GM21737 (cell line): ENCODE measurements around the gene MBOAT7.
"Not testable (repeated sequence)": the region's sequence is repeated elsewhere in the genome, so short reads cannot be mapped to it uniquely, and the experiment has no call there.

Experiments used
- ATAC-seq: cut with Tn5 transposase; IDR thresholded peaks from one replicate; pipeline ENCODE4 v1.9.1; 2021; ENCODE audit warnings: mild to moderate bottlenecking, moderate library complexity; ENCODE audit not compliant: unreplicated experiment

MBOAT7 gene

DNA sequence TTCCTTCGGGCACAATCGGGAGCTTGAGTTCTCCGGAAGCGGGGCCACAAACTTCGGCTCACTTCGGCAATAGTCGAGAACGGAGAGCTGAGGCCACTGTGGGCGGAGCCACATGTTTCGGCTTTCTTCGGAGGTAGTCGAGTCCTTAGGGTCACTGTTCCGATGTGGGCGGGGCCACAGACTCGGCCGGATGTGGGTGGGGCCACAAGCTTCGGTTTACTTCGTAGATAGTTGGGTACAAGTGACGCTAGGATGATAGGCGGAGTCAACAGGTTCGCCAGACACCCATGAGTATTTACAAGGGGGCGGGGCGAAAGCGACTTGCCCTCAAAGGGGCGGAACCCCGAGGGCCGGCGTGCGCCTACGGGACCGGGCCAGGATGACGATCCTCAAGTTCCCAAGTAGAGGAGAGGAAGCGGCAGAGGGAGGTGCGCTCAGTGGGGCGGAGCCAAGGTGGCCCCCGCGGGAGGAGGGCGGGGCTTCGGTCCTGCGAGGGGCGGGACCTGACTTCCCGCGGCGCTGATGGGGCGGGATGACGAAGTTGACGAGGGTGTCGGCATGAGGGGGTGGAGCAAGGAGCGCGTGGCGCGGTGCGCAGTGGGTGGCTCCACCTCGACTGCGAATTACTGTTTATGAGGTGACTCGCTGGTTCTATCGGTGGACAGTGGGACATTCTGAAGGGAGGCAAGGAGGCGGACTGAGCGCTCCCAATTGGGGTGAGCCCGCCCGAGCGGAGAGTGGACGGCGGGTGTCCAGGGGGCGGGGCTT lies 539 bp upstream of the MBOAT7 start:
- peak; percentile 45 for ATAC-seq

DNA sequence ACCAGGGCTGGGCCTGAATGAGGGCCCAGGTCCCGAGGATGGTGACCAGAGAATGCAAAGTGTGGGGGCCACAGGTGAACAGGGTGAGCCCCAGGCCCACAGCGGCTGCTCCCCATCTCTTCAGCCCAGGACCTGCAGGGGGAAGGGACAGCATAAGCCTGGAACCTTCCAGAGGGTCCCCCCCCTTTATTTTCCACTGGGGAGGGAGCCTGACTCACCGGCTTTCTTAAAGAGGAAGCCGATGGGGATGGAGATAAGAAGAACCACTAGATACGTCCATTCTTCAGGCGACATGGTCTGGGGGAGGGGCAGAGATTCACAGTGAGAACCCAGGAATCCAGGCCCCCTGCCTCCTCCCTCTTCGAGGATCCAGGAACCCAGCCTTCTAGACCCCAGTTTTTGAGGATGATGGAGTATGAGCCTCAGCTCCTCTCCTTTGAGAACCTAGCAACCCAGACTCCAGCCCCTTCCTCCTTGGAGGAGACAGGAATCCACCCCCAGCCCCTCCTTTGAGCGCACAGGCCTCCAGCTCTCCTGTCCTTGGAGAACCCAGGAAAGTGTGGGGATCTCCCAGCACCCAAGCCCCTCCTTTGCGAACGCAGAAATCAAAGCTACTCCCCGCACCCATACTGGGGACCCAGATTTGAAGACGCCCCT lies 1.0 kb downstream of the MBOAT7 start:
- no peak for ATAC-seq

DNA sequence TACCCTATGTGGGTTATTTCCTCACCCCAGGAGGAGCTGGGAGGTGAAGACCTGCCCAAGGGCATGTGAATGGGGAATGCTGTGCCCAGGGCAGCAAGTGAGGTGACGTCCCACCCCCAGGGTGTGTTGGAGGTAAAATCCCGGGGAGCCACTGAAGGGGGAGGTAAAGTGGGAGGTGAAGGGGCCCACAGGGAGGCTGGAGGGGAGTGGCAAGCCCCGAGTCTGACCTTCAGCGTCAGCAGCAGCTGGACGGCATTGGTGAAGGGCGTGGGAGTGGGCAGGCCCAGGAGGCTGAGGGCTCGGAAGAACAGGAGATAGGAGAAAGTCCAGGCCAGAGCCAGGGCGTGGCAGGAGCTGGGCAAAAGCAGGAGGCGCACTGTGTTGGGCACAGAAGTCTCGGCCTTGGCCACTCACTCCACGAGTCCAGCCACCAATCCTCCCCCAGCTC lies 2.4 kb downstream of the MBOAT7 start:
- no peak for ATAC-seq

DNA sequence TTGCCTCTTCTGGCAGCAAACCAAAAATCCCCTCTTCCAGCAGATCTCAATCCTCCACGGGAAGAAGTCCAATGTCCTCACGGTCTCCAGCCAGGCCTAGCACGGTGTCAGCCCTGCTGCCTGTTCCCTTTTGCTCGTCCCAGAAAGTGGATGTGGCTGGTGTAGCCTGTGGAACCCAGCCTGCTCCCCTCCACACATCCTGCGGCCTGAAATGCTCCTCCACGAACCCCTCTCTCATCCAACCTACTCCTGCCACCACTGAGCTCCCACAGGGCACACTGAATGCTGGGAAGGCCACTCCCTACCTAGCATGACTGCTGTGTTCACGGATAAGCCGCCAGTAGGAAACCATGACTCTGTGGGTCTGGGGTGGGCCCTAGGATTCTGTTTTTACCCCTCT lies 3.0 kb downstream of the MBOAT7 start:
- ATAC-seq, result no peak

DNA sequence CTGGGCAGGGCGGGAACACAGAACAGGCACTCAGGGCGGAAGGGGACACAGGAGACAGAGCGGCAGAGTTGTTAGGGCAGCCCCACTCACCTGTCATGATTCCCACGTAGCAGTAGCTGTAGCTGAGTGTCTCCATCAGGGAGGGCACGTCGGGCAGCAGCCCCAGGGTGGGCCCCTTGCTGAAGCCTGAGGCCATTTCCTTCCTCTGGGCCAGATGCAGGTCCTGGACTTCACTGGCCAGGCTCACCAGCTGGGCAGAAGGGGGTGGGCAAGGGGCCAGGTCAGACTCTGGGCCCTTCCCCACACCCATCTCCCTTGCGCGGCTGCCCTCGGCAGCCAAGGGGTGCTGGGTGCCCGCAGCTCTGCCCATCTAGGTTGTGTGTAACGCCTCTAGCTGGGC lies 5.9 kb downstream of the MBOAT7 start:
- no peak for ATAC-seq

DNA sequence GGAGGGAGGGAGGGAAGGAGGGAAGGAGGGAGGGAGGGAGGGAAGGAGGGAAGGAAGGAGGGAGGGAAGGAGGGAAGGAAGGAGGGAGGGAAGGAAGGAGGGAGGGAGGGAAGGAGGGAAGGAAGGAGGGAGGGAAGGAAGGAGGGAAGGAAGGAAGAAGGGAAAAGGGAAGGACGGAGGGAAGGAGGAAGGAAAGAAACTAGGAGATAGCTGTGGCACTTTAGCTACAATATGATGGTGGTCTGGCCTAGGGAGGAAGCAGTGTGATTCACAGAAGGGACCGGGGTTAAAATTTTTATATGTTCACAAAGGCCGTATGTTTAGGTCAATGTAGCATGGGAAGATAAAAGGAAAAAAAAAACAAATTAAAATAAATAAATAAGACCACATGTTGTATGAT lies 7.5 kb downstream of the MBOAT7 start:
- ATAC-seq, result not testable (repeated sequence)

DNA sequence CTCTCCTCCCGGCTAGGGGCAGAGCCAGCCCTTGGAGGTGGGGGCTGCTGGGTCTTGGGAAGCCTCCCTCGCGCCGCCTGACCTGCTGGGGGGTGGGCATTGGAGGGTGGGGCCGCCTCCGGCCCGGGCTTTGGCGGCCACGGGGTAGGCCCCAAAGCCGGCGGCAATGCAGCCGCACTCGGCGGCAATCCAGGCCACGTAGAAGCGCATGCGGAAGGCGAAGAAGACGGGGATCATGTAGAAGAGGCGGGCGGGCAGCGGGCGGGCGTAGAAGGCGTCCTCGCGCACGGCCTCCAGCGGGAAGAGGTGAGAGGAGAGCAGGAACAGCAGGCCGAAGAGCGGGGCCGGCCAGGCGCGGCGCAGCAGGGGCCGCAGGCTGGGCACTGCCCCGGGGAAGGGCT lies 8.7 kb downstream of the MBOAT7 start:
- no peak for ATAC-seq

DNA sequence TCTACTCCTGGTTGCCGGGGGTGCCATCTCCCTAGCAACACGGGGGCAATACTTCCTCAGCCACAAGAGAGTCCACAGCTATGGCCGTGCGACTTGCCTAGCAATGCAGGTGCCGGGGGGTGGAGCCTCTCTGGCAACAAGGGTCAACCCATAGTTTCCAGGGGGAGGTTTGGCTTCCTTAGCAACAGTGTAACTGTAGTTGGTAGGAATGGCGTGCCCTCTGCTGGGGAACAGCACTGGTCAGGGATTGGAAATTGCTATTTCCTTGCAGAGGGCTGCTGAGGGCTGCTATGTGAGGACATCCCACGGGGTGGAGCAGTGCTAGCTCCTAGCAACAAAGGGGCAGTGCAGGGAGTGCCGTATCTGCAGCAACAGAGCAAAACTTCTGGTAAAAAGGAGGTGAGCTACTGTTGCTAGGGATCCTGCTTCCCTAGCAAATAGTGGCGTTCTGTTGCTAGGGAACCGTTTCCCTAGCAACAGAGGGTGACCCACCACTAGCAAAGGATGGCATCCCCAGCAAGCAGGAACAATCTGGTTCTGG lies 9.4 kb downstream of the MBOAT7 start:
- no peak for ATAC-seq

DNA sequence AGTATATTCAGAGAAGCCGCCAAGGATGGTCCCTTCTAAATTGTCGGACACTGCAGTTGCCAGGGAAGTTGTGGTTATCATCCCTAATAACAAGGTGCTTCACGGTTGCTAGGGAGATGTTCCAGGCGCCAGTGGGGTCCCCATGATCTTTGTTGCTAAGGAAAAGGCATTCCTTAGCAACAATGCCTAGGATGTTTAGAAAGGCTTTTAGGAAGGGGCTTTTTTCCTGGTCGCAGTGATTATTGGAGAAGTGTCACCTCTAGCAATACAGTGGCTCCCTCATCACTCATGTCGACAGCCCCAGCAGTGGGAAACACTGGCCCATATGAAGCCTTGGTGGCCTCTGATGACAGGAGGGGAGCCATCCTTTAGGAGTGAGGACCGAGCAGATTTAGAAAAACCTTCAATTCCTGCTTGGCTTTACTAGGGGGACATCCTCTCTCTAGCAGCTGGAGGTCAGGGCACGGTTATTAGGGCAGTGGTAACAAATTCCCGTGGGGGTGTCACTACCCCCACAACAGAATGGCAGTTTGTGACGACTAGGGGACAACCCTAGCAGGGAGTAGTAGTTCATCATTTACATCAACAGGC lies 10.0 kb downstream of the MBOAT7 start:
- no peak for ATAC-seq

DNA sequence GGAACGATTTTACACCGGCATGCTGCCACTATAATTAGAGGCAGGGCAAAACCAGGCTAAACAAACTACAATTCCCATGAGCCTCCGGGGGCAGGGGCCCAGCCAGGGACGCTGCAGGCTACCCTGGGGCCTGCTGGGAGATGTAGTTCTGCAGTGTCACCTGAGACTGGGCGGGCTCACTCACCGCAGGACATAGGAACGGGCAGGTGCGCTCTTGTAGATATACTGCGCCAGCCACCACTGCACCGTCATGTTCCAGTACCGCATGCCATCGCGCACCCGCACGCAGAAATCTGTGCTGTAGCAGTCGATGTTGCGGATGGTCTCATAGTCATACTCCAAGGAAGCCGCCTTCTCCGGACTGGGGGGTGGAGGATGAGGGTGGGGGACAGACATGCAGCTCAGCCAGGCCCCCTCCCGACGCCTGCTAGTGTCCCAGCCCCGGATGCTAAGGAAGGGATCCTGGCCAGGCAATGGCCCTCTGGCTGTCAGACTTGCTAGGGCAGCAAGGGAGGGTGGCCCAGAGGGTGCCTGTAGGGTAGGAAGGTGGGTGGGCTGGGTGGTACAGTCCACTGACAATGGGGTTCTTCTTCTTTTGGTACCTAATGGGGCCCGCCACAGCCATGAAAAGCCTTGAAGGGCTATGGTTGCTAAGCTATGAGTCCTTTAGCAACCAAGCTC lies 10.7 kb downstream of the MBOAT7 start:
- no peak for ATAC-seq

DNA sequence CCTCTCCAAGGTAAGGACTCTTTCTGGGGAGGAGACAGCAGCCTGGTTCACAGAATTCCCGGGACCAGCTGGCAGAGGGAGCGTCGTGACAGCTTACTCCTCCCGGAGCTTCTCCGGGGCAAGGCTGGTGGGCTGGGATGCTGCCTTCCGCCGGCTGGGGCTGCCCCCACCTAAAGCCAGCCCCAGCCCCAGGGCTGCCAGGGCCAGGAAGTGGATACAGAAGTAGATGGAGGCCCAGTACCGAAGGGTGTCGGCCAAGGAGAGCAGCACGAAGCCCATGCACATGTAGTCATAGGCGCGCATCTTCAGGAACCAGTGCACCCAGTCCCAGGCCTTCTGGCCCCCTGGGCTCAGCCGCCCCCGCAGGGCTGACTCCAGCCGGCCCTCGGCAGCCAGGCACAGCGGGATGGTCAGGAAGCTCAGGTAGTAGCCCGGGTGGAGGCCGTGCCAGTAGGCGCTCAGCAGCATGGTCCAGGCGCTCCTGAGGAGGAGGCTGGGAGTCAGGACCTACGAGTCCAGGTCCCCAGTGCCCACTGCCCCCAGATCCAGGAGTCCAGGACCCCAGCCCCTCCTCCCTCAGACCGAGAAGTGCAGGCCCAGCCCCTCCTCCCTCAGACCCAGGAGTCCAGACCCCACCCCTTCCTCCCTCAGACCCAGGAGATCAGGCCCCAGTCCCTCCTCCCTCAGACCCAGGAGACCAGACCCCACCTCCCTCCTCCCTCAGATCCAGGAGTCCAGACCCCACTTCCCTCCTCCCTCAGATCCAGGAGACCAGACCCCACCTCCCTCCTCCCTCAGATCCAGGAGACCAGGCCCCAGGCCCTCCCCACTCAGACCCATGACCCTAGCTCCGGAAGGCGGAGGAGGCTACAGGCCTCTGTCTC lies 15.2 kb downstream of the MBOAT7 start:
- no peak for ATAC-seq

DNA sequence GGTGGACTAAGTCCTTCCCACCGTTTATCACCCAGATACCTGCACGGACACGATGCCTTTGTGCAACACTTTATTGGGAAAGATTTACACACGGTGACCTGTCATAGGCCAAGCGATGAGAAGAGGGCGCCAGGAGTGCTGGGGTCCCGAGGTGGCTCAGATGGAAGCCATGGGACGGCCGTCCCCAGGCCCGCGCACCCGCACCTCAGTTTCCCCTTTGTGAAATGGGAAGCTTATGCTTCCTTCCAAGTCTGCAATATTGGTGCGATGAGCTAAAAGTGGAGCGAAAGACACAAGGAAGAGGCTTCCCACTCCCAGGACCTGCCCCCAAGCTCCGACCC lies 16.1 kb downstream of the MBOAT7 start:
- ATAC-seq, result no peak

DNA sequence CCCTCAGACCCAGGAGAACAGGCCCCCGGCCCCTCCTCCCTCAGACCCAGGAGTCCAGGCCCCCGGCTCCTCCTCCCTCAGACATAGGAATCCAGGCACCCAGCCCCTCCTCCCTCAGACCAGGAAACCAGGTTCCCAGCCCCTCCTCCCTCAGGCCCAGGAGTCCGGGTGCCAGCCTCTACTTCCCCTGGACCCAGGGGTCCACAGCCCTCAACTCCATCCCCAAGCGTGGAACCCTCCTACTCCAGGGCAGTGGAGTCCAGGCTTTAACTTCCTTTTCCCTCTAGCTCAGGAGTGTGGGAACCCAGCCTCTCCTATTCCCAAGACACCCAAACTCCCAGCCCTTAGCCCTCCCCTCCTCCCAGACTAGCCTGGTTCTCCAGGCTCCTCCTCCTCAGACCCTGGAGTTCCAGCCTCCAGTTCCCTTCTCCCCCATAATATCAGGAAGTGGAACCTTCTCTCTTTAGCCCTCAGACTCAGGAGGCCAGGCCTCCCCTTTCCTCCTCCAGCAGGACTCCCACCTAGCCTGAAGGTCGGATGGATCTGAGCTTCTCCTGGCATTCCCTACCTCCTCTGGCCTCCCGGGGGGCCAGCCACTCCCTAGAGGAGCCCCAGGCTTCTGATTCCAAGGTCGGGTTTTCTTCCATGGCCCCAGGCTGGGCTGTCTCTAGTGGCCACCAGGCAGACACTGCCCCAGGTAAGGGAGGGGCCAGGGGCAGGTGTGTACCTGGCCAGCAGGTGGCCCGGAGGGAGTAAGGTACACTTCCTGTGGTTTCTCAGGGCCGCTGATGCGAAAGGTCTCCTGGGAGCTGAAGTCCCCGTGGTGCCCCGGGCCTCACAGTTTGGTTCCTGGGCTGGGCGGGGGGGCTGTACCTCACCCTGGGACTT lies 16.7 kb downstream of the MBOAT7 start, which contains the start of gene TMC4:
Gene TMC4 (minus strand): TSS at position 690 of the 888 bp plus-strand sequence. CDS start 43 bp downstream, at position 647.
- ATAC-seq, result no peak

DNA sequence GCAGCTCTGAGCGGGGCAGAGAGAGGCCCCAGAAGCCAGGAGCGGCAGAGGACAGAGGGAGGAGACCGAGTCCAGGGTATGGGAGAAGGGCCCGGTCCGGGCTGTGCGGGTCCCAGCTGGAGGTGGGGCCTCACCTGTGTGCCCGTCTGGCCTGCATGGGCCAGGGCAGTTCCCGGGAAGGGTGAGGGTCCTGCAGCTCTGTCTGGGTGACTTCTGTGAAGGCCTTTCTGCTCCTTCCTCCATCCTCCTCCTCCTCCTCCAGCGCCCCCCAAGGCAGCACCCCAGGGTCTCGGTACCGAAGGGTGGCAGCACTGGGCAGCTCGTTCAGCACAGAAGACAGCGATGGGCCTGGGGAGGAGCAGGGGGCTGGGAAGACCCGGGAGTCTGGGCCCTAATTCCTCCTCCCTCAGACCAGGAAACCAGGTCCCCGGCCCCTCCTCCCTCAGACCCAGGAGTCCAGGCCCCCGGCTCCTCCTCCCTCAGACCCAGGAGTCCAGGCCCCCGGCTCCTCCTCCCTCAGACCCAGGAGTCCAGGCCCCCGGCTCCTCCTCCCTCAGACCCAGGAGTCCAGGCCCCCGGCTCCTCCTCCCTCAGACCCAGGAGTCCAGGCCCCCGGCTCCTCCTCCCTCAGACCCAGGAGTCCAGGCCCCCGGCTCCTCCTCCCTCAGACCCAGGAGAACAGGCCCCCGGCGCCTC lies 17.5 kb downstream of the MBOAT7 start:
- not testable (repeated sequence) for ATAC-seq

DNA sequence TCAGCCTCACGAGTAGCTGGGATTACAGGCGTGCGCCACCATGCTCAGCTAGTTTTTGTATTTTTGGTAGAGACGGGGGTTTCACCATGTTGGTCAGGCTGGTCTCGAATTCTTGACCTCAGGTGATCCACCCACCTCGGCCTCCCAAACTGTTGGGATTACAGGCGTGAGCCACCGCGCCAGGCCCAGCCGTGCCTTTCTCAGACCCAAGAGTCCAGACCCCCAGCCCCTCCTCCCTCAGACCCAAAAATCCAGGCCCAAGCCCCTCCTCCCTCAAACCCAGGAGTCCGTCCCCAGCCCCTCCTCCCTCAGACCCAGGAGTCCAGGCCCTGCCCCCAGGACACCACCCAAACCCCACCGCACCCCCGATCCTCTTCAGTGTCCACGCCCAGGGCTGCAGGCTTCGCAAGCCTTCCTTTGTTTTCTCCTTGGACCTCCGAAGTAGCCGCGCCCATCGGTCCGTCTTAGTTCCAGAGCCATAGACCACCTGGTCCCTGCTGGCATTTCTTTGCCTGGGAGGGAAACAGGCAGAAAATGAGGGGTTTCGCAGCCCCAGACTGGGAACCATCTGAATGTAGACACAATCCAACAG lies 20.1 kb downstream of the MBOAT7 start:
- no peak for ATAC-seq

DNA sequence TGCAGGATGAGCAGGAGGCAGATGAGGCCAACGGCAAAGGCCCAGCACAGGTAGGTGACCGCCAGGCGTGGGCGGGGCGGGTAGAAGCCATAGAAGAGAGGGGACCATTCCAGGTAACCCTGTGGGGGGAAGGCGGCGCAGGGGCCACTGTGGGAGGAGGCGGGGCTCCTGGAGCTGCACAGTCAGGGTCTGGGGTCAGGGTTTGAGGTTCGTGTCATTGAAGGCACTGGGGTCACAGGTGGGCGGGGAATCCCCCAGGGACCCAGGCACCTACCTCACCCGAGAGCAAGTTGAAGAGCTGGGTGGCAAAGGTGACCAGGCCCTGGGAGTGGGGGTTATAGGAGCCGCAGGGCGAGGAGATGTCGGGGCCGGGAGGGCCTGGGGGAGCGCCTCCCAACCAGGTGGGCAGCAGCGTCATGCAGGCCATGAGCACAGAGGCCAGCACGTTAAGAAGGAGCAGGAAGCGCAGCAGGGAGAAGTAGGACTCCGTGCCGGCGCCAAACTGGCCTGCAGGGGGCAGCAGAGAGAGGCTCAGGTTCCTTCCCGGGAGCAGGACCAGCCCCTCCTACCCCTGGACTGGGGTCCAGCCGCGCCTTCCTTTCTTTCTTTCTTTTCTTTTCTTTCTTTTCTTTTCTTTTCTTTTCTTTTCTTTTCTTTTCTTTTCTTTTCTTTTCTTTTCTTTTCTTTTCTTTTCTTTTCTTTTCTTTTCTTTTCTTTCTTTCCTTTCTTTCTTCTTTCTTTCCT lies 21.0 kb downstream of the MBOAT7 start:
- no peak for ATAC-seq

DNA sequence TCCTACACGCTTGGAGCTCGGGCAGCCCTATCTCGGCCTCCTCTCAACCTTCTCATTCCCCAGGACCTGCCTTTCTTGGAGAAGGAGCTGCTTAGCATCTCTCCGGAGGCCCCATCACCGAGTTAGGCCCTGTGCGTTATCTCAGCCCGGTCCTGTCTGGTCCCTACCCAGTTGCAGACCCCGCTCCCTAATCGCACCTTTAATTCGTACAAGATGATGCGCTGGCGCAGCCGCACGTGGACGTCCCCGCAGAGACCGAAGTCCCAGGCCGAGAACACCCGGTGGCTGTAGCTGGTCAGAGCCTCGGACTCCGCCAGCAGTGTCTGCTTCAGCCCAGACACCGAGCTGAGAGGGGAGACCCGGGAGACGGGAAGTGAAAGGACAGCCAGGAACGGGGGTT lies 24.2 kb downstream of the MBOAT7 start:
- no peak for ATAC-seq
